ENCODE measurements around the gene CIAPIN1.

Gene CIAPIN1

GRCh38 chr16:57479976-57480753 is 33.0 kb upstream of the CIAPIN1 start:
- peak; percentile 79 for DNase-seq (ENCODE audit: low read depth)
- peak overlapping the region; percentile 63 for H3K4me3 ChIP-seq (replicated peaks; ENCODE audit: low read depth, low read length)
- TF ChIP-seq CTCF (IDR thresholded peaks at IDR 0.05; ENCODE audit: low read length, missing control alignments), result no peak

GRCh38 chr16:57479205-57479975 is 32.2 kb upstream of the CIAPIN1 start:
- TF ChIP-seq CTCF (IDR thresholded peaks at IDR 0.05; ENCODE audit: low read length, missing control alignments), result no peak
- peak overlapping the region; percentile 63 for H3K4me3 ChIP-seq (replicated peaks; ENCODE audit: low read depth, low read length)
- peak; percentile 78 for DNase-seq (ENCODE audit: low read depth)

- H3K4me3 ChIP-seq (replicated peaks; ENCODE audit: low read depth, low read length), result peak overlapping the region; percentile 63
- no peak for DNase-seq (ENCODE audit: low read depth)
- TF ChIP-seq CTCF (IDR thresholded peaks at IDR 0.05; ENCODE audit: low read length, missing control alignments), result no peak
Measured at GRCh38 chr16:57478396-57479204, 31.4 kb upstream of the CIAPIN1 start.

GRCh38 chr16:57477531-57478202 is 30.5 kb upstream of the CIAPIN1 start:
- no peak for TF ChIP-seq CTCF (IDR thresholded peaks at IDR 0.05; ENCODE audit: low read length, missing control alignments)
- H3K4me3 ChIP-seq (replicated peaks; ENCODE audit: low read depth, low read length), result no peak overlapping the region
- no peak for DNase-seq (ENCODE audit: low read depth)

- DNase-seq (ENCODE audit: low read depth), result no peak
- no peak for TF ChIP-seq CTCF (IDR thresholded peaks at IDR 0.05; ENCODE audit: low read length, missing control alignments)
- no peak overlapping the region for H3K4me3 ChIP-seq (replicated peaks; ENCODE audit: low read depth, low read length)
Measured at GRCh38 chr16:57476546-57477410, 29.6 kb upstream of the CIAPIN1 start.

Data from fibroblast of pulmonary artery (primary cell).